Pulmonary artery endothelial cell (primary cell): ENCODE results near the gene STX19. TPM values are rescaled to one million over a fixed set of nuclear protein-coding genes. Genes with fewer than 3 reads are reported as not detected.
"Not testable (repeated sequence)": the region's sequence is repeated elsewhere in the genome, so short reads cannot be mapped to it uniquely, and the experiment has no call there.

Experiments used
- DNase-seq: peaks from one replicate; pipeline ENCODE4 v3.0.0-alpha.2; 2011; ENCODE audit warnings: low read depth, low spot score
- total RNA-seq: library from RNA; depleted of rRNA; stranded (reverse); fragments of >200 nt; gene quantifications from 2 replicates; pipeline ENCODE4 v1.2.3, GENCODE V29; 2014

Gene STX19
- total RNA-seq, 1 donor from 2014 or later, result not detected

GRCh38 chr3:93979850-93980676 lies 48.3 kb downstream of the STX19 start, which contains the start of gene ARL13B:
ARL13B (plus strand) TSS chr3:93980155; CDS start chr3:93980424, 269 bp downstream.
- DNase-seq, result peak; percentile 96

- DNase-seq, result peak; percentile 26
Measured at GRCh38 chr3:93973131-93974126, 55.0 kb downstream of the STX19 start, which contains the start of gene PROS1. PROS1 (minus strand) TSS chr3:93973896; CDS start chr3:93973749, 147 bp downstream.

- DNase-seq, result no peak
Measured at GRCh38 chr3:93969997-93970396, 58.4 kb downstream of the STX19 start.

GRCh38 chr3:93969443-93969842 lies 59.0 kb downstream of the STX19 start:
- DNase-seq, result no peak

GRCh38 chr3:93965106-93965505 lies 63.3 kb downstream of the STX19 start:
- not testable (repeated sequence) for DNase-seq

Other genes starting within 250 kb of the STX19 start
- 10.6 and 11.2 TPM in 2 replicates for gene PROS1, start 54.7 kb downstream of the STX19 start, total RNA-seq
- 8.8 and 13.7 TPM in 2 replicates for gene ARL13B, start 48.4 kb downstream of the STX19 start, total RNA-seq
- gene DHFR2, start 34.3 kb upstream of the STX19 start, total RNA-seq, result 2.6 and 3.0 TPM in 2 replicates
- gene NSUN3, start 34.5 kb upstream of the STX19 start, total RNA-seq, result 13.7 and 15.6 TPM in 2 replicates